ENCODE measurements around the gene RDH14.

Gene RDH14, protein sequence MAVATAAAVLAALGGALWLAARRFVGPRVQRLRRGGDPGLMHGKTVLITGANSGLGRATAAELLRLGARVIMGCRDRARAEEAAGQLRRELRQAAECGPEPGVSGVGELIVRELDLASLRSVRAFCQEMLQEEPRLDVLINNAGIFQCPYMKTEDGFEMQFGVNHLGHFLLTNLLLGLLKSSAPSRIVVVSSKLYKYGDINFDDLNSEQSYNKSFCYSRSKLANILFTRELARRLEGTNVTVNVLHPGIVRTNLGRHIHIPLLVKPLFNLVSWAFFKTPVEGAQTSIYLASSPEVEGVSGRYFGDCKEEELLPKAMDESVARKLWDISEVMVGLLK

DNA sequence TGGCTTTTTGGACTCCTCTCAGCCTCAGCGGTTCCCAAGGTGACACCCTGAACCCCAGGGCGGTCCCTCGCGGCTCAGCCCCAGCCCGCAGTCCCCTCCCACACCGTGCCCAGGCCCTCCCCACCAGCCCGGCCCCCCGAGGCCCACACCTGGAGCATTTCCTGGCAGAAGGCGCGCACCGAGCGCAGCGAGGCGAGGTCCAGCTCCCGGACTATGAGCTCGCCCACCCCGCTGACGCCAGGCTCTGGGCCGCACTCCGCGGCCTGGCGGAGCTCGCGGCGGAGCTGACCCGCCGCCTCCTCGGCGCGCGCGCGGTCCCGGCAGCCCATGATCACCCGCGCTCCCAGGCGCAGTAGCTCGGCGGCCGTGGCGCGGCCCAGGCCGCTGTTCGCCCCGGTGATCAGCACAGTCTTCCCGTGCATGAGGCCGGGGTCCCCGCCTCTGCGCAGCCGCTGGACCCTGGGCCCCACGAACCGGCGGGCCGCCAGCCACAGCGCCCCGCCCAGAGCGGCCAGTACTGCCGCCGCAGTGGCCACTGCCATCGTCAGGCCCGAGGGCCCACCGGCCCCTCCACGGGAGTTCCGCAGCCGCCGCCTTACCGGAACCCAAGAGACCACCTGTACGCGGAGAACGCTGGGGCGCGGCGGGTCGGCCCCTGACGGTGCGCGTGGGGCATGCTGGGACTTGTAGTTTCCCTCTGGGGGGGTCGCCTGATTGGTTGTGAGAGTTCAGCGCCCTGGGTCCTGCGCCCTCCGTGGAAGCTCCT, at the start of gene RDH14:
TSS of gene RDH14 (minus strand) at position 623 of the 766 bp plus-strand sequence. CDS start at position 542, 81 bp downstream.
- Histone ChIP-seq H3K9me3 (no peaks in the 10 kb centered on the region), H3K27ac (peak within 1 kb of the TSS; percentile 27), H3K4me3 (ENCODE audit: low read depth in 1 of 2, low read length in 1 of 2) (peak within 1 kb of the TSS; percentile 68 to 70), H3K36me3 (no peaks in the 10 kb centered on the region), H3K27me3 (no peaks in the 10 kb centered on the region), H3K4me1 (ENCODE audit: control insufficient read depth in 1 of 2, insufficient read depth in 1 of 2, low read depth in 1 of 2, low read length in 1 of 2) (peaks cover 8 to 12% of the 10 kb centered on the region in 2 experiments)
- TF ChIP-seq, protein P1, sequence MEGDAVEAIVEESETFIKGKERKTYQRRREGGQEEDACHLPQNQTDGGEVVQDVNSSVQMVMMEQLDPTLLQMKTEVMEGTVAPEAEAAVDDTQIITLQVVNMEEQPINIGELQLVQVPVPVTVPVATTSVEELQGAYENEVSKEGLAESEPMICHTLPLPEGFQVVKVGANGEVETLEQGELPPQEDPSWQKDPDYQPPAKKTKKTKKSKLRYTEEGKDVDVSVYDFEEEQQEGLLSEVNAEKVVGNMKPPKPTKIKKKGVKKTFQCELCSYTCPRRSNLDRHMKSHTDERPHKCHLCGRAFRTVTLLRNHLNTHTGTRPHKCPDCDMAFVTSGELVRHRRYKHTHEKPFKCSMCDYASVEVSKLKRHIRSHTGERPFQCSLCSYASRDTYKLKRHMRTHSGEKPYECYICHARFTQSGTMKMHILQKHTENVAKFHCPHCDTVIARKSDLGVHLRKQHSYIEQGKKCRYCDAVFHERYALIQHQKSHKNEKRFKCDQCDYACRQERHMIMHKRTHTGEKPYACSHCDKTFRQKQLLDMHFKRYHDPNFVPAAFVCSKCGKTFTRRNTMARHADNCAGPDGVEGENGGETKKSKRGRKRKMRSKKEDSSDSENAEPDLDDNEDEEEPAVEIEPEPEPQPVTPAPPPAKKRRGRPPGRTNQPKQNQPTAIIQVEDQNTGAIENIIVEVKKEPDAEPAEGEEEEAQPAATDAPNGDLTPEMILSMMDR (IDR thresholded peaks at IDR 0.05) = no peak

DNA sequence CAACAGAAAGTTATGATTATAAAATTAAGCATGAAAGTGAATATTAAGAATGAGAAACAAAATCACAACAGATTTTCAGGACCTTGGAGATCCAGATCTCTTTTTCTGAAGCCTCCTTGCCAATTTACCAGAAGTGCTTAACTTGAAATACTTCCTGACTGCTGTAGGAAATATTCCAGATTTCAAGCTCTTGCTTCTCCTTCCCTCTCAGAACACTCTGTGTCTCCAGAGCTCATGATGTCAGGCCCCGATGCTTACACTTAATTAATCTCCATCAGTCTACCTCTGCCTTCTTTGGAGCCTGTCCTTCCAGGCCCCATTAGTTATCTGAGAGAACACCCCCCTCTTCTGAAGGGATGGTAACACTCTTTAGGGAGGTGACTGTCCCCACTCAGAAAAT, 49.6 kb upstream of the RDH14 start:
- Histone ChIP-seq H3K36me3 (no peaks in the 10 kb centered on the region), H3K27ac (no peak overlapping the region), H3K9me3 (no peaks in the 10 kb centered on the region), H3K27me3 (no peaks in the 10 kb centered on the region), H3K4me3 (ENCODE audit: low read depth in 1 of 2, low read length in 1 of 2) (no peak overlapping the region), H3K4me1 (ENCODE audit: control insufficient read depth in 1 of 2, insufficient read depth in 1 of 2, low read depth in 1 of 2, low read length in 1 of 2) (no peaks in the 10 kb centered on the region)
- TF ChIP-seq, protein P1 (IDR thresholded peaks at IDR 0.05) = no peak

DNA sequence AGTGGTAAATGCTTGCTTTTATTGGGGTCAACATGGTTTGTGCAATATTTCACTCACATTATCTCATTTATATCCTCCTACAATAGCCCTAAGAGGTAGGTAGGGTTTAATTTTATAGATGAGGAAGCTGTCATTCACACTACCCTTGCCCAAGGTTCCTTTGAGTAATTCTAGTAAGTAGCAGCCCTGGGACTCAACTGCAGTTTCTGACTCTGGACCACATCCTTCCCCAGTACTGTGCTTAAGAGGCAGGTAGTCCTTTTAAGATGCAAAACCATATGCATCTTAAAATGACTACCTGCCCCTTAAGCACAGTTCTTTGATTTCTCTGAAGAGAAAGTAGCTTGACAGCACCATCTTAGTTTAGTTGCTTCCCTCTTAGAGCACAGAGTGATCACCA, 44.7 kb upstream of the RDH14 start:
- no peaks in the 10 kb centered on the region for H3K36me3 ChIP-seq
- no peak overlapping the region for H3K27ac ChIP-seq
- TF ChIP-seq, protein P1 (IDR thresholded peaks at IDR 0.05) = no peak
- H3K4me3 ChIP-seq (ENCODE audit: low read depth in 1 of 2, low read length in 1 of 2) = no peak overlapping the region
- H3K9me3 ChIP-seq = no peaks in the 10 kb centered on the region
- H3K27me3 ChIP-seq = no peaks in the 10 kb centered on the region
- H3K4me1 ChIP-seq (ENCODE audit: control insufficient read depth in 1 of 2, insufficient read depth in 1 of 2, low read depth in 1 of 2, low read length in 1 of 2) = no peaks in the 10 kb centered on the region

DNA sequence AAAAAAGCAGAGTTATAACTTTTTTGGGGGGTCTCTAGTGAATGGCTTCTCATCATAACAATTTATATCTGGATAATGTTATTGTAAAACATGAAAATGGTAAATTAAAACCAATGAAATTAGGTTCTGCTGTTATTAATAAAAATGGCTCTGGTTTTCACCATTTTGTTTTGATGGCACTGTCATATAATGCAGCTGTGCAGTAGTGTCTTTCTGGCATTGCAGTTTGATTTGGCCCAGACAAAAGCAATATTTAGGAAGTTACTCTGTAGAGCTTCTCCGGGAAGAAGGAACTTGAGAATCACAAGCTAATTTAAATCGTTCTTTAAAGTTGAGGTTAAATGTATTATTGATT, 44.1 kb upstream of the RDH14 start:
- H3K27me3 ChIP-seq = no peaks in the 10 kb centered on the region
- TF ChIP-seq, protein P1 (IDR thresholded peaks at IDR 0.05) = no peak
- no peak overlapping the region for H3K27ac ChIP-seq
- no peaks in the 10 kb centered on the region for H3K9me3 ChIP-seq
- H3K36me3 ChIP-seq = no peaks in the 10 kb centered on the region
- no peak overlapping the region for H3K4me3 ChIP-seq (ENCODE audit: low read depth in 1 of 2, low read length in 1 of 2)
- no peaks in the 10 kb centered on the region for H3K4me1 ChIP-seq (ENCODE audit: control insufficient read depth in 1 of 2, insufficient read depth in 1 of 2, low read depth in 1 of 2, low read length in 1 of 2)

DNA sequence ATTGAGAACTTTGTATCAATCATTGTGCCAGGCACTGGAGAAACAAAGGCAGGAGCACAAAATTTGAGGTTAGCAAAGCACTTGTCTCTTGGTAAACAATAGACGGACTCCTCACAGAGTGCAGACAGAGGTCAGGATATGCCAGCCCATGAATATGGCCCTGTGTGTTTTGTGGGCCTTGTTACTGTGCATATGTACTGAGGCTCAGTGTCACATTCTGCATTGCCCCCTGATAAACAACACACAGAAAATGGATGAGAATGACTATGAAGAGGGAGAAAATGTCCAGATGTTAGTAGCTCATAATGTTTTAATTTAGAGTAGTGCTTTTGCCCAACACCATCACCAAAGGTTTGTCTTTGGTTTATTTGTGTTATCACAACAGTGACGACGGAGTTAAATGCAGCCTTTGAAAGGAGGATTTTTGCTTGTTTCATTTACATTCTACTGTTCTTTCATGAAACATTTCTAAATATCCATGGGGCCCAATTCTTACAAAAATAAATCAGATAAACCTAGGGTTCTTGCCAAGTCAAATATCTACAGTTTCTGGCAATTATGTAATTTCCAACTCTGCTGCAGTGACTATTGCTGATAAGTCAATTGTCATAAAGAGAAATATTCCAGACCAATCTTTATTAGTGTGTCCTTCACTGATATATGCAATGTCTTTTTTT, 43.5 kb upstream of the RDH14 start:
- TF ChIP-seq, protein P1 (IDR thresholded peaks at IDR 0.05) = no peak
- no peaks in the 10 kb centered on the region for H3K4me1 ChIP-seq (ENCODE audit: control insufficient read depth in 1 of 2, insufficient read depth in 1 of 2, low read depth in 1 of 2, low read length in 1 of 2)
- H3K27ac ChIP-seq = no peak overlapping the region
- no peaks in the 10 kb centered on the region for H3K36me3 ChIP-seq
- no peaks in the 10 kb centered on the region for H3K27me3 ChIP-seq
- H3K4me3 ChIP-seq (ENCODE audit: low read depth in 1 of 2, low read length in 1 of 2) = no peak overlapping the region
- no peaks in the 10 kb centered on the region for H3K9me3 ChIP-seq

All from neutrophil (primary cell).